NCI-H526 (cell line): Measurements from ENCODE around the gene EBP.
"Not testable (repeated sequence)": the region's sequence is repeated elsewhere in the genome, so short reads cannot be mapped to it uniquely, and the experiment has no call there.

Experiments used
- DNase-seq, 2 experiments: peaks; one replicate each; lab custom pipeline; 2025; lab: John Stamatoyannopoulos, UW

EBP gene

DNA sequence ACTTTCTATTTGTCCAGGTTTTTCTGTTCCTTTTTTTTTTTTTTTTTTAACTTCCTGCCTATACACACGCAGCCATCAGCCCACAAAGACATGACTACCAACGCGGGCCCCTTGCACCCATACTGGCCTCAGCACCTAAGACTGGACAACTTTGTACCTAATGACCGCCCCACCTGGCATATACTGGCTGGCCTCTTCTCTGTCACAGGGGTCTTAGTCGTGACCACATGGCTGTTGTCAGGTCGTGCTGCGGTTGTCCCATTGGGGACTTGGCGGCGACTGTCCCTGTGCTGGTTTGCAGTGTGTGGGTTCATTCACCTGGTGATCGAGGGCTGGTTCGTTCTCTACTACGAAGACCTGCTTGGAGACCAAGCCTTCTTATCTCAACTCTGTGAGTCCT is 2.1 kb downstream of the EBP start:
- DNase-seq: no peak

DNA sequence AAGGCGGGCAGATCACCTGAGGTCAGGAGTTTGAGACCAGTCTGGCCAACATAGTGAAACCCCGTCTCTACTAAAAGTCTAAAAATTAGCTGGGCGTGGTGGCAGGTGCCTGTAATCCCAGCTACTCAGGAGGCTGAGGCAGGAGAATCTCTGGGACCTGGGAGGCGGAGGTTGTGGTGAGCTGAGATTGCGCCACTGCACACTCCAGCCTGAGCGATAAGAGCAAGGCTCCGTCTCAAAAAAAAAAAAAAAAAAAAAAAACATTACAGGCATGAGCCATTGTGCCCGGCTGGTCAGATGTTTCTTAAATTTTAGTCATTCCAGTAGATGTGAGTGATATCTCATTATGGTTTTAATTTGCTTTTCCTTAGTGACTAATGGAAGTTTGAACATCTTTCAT is 4.2 kb downstream of the EBP start:
- DNase-seq: not testable (repeated sequence)

DNA sequence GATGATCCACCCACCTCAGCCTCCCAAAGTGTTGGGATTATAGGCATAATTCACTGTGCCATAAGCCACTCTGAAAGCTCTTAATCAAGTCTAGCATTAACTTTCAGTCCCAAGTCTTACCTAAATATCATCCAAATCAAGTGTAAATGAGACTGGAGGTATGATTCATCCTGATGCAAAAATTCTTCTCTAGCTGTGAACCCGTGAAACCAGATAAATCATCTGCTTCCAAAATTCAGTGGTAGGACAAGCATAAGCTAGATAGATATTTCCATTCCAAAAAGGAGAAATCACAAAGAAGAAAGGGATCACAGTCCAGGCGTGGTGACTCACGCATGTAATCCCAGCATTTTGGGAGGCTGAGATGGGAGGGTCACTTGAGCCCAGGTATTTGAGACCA is 9.1 kb downstream of the EBP start:
- DNase-seq: no peak

DNA sequence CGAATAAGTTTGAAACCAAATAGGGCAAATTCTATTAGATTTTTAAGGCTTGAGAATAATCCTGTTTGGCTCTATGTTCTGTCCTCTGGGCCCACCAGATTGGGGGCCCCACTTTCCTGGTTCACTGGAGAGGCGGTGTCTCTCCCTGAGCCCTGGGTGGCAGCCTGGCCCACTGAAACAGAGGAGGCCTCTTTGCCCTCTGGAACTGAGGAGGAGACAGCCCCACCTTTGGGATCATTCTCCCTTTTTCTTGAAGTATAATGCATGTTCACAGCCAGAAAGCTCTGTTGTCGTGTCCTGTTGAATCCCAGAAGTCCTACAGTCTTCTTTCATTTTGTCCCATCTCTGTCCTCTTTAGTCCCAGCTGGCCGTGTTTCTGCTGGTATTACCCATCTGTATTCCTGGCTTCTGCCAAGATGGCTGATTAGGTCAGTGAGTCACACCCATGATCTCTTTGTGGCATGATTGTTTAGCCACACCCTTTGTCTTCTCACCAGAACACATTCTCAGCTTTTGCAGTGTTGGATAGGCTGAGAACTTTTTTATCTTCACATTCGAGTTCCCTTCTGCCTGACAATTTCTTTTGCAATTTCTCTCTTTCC is 9.9 kb downstream of the EBP start:
- no peak for DNase-seq

DNA sequence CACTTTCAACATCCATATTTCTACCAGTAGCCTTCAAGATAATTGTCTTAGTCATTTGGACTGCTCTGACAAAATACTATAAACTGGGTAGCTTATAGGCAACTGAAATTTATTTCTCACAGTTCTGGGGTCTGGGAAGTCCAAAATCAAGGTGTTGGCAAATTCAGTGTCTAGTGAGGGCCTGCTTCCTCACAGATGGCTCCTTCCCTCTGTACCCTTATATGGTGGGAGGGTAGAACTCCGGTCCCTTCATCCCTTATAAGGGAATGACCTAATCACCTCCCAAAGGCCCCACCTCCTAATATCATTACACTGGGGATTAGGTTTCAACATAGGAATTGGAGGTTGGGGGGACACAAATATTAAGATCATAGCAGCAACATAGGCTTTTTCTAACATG is 10.6 kb downstream of the EBP start:
- DNase-seq: no peak

DNA sequence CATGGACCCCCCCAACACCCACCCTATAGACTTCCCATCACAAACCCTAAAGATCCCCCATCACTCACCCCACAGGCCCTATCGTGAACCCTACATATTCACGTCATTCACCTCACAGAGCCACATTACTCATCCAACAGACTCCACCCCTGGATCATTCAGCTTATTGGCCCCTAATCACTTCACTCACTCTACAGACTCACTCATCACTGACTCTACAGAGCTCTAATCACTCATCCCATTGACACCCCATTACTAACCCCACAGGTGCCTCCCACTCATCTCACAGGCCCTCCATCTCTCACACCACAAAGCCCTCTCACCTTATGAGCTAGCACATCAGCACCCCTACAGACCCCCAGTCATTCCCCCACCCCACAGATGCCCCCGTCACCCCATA is 11.6 kb downstream of the EBP start:
- DNase-seq: no peak

DNA sequence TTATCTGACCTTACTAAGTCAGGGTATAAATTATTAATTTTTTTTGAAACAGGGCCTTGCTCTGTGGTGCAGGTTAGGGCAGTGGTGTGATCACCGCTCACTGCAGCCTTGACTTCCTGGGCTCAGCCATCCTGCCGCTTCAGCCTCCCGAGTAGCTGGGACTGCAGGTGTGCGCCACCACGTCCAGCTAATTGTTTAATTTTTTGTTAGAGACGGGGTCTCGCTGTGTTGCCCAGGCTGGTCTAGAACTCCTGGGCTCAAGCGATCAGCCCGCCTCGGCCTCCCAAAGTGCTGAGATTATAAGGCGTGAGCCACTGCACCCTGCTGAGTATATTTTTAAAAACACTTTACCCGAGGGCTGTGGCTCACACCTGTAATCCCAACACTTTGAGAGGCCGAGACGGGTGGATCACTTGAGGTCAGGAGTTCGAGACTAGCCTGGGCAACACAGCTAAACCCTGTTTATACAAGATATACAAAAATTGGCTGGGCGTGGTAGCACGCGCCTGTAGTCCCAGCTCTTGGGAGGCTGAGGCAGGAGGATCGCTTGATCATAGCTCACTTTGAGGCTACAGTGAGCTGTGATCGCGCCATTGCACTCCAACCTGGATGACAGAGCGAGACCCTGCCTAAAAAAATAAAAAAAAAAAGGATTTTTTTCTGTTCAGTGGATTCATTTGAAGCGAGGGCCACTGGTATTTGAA is 17.2 kb downstream of the EBP start:
- DNase-seq: no peak

DNA sequence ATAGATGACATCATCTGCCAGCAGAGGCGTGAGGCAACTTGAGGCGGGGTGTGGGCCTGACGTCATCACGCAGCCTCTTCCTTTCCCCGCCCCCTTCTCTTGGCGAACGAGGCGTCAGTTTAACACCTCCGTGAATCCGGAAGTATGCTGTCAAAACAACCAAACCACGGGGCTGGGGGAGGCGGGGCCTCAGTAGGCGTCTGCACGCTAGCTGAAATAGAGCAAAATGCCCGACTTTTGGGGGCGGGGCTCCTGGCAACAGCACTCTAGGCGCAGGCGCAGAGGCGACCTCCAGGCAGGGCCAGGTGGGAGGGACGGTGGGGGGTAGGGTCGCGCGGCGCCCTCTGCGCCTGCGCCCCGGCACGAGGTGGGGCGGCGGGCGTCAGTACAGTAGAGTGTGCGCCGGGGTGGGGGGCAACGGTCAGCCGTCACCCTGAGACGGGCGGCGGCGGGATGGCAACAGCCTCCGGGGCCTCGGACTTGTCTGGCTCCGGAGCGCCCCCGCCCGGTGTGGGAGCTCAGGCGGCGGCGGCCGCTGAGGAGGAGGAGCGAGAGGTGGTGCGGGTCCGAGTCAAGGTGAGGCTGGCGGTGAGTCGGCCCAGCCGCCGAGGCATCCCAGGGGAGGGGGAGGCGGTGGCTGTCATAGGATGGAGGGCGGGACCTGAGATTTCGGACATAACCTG is 17.9 kb downstream of the EBP start, which contains the start of gene TBC1D25:
Gene TBC1D25, plus strand, starts transcription at position 370 of the 683 bp plus-strand sequence. Its CDS starts 84 bp downstream, at position 454.
- peak; percentile 95 to 98 for DNase-seq

DNA sequence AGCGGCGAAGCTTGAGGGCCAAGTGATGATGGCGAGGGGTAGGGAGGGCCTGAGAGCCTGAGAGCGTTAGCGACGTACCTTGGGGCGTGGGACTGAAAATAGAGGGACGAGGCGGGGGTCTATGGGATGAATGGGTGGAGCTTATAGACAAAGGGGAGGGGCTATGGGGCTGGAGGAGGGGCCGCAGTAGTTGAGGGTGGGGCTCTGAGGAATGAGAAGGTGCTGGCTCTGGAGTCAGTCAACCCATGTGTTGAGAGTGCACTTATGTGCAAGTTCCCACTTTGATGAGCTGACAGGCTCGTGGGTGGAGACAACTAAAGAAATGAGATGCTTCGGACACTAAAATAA is 18.4 kb downstream of the EBP start:
- peak in 1 of 2 experiments; percentile 69 for DNase-seq

DNA sequence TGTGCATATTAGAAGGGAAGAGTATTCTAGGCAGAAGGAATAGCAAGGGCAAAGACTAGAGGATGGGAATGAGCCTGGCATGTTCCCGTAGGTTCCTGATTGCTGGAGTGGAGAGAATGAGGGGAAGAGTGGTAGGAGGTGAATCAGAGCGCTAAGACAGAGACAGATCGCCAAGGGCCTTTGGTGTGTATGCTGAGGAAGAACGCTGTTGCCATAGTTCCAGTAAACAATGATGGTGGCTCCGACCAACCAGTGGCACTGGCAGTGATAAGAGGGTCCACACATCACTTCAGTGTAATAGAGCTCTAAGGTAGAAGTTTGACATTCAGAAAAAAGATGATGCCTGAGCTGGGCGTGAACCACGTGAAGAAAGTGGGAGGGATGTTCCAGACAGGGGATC is 18.9 kb downstream of the EBP start:
- no peak for DNase-seq

DNA sequence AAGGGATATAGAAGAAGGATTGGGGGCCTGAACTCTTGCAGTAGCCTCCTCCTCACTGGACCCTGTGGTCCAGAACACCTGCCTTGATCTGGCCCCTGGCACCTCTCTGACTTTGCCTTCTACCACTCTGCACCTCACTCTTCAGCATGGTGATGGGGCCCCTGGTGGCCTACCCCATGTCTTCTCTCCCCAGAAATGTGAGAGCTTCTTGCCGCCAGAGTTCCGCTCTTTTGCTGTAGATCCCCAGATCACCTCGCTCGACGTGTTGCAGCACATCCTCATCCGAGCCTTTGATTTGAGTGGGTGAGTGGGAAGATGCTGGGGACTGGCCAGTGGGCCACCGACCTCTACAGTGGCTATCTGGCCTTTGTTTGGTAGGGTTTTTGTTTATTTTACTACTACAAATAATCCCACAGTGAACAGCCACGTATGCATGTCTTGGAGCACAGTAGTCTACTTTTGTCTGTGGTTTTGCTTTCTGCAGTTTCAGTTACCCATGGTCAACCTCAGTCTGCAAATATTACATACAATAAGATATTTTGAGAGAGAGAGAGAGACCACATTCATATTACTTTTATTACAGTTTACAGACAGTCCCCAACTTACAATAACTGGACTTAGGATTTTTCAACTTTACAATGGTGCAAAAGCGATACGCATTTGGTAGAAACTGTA is 19.7 kb downstream of the EBP start:
- no peak for DNase-seq

DNA sequence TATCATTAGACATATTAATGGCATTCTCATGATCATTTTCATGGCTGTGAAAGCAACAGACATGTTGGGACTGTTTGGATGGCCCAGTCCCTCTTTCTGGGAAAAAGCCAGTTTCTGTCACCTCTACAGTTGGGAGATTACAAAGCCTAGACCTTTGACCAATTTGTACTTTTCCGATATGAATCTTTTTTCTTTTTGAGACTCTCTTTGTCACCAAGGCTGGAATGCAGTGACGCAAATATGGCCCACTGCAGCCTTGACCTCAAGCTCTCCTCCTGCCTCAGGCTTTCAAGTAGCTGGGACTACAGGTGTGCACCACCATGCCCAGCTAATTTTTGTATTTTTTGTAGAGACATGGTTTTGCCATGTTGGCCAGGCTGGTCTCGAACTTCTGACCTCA is 27.3 kb downstream of the EBP start:
- DNase-seq: no peak

DNA sequence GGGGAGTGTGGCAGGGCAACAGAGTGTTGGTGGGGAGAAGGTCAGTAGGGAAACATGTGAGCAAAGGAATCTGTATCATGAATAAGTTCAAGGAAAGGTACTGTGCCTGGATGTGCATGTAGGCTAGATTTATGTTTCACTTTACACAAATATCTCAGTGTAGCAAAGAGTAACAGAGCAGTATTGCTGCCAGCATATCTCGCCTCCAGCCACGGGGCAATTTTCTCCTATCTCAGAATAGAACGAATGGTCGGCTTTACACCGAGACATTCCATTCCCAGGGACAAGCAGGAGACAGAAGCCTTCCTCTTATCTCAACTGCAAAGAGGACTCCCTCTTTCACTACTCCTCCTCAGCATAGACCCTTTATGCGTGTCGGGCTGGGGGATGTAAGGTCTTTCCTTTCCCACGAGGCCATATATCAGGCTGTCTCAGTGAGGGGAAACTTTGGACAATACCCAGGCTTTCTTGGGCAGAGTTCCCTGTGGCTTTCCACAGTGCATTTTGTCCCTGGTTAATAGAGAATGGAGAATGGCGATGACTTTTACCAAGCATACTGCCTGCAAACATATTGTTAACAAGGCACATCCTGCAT is 34.2 kb downstream of the EBP start:
- DNase-seq: not testable (repeated sequence)

DNA sequence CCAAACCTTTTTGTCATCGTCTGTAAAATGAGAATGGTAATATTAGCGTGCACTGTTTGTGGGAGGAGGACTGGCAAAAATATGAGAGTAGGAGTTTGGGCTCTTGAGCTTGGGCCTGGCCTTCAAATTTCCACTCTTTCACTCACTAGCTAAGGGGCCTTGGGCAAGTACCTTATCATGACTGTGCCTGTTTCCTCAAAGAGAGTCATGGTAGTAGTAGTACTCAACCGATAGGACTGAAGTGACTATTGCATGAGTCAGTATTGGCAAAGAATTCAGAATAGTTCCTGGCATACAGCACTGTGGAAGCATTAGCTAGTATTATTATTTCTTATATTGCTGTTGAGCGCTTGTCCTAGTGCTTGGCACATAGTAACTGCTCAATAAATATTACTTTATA is 36.7 kb downstream of the EBP start:
- no peak for DNase-seq

DNA sequence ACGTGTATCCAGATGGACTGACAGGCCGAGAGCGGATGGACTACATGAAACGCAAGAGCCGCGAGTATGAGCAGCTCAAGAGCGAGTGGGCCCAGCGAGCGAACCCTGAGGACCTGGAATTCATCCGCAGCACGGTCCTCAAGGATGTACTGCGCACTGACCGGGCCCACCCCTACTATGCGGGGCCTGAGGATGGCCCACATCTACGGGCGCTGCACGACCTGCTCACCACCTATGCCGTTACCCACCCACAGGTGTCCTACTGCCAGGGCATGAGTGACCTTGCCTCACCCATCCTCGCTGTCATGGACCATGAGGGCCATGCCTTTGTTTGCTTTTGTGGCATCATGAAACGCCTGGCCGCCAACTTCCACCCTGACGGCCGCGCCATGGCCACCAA is 38.0 kb downstream of the EBP start:
- no peak for DNase-seq

DNA sequence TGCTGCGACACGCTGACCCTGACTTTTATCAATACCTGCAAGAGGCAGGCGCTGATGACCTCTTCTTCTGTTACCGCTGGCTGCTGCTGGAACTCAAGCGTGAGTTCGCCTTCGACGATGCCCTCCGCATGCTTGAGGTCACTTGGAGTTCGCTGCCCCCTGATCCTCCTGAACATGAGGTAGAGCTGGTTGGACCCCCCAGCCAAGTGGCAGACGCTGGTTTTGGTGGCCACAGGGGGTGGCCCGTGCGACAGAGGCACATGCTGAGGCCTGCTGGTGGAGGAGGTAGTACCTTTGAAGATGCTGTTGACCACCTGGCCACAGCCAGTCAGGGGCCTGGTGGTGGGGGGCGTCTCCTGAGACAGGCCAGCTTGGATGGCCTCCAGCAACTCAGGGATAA is 38.4 kb downstream of the EBP start:
- DNase-seq: no peak

DNA sequence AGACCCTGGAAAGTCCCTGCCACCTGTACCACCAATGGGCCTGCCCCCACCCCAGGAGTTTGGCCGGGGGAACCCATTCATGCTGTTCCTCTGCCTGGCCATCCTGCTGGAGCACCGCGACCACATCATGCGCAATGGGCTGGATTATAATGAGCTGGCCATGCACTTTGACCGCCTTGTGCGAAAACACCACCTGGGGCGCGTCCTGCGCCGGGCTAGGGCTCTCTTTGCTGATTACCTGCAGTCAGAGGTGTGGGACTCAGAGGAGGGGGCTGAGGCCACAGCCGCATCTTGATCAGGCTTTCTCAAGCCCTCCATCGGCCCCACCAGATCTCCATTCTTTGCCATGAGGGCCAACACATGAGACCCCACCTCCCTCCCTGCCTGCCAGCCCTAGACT is 39.1 kb downstream of the EBP start:
- DNase-seq: no peak

DNA sequence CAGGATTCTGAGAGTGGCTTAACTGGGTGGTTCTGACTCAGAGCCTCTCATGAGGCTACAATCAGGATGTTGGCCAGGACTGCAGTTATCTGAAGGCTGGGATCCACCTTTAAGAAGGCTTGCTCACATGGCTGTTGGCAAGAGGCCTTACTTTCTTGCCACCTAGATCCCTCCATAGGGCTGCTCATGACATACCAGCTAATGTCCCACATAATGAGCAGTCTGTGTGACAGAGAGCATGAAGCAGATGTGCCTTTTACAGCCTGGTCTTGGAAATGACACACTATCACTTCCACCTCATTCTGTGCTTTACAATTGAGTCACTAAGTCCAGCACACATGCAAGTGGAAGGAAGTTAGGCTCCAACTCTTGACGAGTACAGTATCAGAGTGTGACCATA is 48.4 kb downstream of the EBP start:
- DNase-seq: no peak

DNA sequence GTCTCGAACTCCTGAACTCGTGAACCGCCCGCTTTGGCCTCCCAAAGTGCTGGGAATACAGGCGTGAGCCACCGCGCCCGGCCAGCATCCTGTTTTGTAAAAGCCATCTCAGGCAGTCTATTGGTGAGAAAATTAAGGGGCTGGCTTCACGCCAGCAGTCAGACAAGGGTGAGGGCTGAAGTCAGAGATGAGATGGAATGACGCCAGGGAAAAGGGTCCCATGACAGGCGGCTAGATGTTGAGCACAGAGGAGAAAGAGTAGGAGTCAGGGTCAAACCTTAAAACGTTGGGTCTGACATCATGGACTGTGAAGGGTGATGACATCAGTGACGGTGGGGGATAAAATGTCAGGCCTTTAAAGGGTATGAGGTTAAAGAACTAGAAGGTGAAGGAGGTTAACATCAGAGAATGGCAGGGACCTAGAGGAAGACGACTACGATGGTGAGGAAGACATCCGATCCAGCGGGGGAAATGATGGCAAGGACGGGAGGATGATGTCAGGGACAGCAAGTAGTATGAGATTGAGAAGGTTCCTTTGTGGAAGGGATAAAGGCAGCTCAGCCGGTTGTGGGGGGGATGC is 52.2 kb downstream of the EBP start:
- DNase-seq: peak in 1 of 2 experiments; percentile 40

DNA sequence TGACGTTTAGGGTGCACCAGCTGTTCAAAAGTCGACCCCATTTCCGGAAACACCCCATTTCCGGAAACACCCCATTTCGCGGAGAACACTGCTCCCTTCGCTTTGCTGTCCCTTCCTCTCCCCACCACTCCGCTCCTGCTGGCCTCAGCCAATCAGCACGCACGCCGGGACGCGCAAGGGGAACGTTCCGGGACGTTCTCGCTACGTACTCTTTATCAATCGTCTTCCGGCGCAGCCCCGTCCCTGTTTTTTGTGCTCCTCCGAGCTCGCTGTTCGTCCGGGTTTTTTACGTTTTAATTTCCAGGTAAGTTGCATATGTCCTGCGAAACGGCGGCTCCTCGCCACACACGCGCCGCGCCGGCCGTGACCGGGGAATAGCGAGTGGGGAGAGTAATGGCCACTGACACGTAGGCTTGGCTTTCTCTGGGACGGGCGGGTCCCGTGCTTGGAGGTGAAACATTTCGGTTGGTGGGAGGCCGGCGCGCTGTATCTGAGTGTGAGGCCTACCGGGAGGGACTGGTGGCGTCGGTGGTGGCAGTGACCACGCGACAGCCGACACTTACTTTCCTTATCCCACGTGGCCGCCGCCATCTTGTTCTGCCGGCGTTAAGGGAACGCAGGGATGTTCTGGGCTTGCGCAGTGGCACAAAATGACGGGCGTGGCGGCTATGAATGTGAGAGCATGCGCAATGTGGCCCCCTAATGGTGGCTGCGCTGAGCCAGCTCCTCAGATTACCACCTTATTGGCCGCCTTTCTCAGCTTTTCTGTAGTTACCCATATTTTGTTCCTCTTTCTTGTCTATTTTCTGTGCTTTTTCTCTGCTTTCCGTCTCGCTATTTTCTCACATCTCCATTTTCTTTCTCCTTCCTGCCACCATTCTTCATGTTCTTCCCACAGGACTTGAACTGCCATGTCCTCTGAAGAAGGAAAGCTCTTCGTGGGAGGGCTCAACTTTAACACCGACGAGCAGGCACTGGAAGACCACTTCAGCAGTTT is 53.0 kb downstream of the EBP start, which contains the start of gene RBM3:
Gene RBM3, plus strand, starts transcription at position 215 of the 997 bp plus-strand sequence. Its CDS starts 697 bp downstream, at position 912.
- DNase-seq: peak; percentile 88 to 94

DNA sequence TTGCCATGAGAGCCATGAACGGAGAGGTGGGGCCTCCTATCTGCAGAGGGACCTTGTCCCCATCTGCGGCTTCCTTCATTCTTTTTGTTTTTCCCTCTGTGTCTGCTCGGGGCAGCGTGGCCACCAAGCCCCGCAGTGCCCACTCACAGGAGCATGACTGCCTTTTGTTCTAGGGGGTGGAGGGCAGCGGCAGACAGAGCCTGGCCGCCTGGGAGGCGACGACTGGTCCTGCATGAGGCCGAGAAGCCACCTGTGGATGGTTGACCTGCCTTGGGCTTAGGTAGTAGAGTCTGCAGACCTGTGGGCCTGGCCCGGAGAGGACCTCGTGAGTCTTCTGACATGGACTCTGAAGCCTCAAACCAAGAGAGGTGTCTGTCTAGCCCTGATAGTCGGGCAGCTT is 54.0 kb downstream of the EBP start:
- DNase-seq: no peak
